HG02943 (cell line): ENCODE results near the gene BEX2.
"Not testable (repeated sequence)": the region's sequence is repeated elsewhere in the genome, so short reads cannot be mapped to it uniquely, and the experiment has no call there.

Experiments used
- ATAC-seq: cut with Tn5 transposase; IDR thresholded peaks from one replicate; pipeline ENCODE4 v1.9.1; 2021; ENCODE audit warnings: mild to moderate bottlenecking, low read depth, moderate library complexity; ENCODE audit not compliant: unreplicated experiment

BEX2 gene

DNA sequence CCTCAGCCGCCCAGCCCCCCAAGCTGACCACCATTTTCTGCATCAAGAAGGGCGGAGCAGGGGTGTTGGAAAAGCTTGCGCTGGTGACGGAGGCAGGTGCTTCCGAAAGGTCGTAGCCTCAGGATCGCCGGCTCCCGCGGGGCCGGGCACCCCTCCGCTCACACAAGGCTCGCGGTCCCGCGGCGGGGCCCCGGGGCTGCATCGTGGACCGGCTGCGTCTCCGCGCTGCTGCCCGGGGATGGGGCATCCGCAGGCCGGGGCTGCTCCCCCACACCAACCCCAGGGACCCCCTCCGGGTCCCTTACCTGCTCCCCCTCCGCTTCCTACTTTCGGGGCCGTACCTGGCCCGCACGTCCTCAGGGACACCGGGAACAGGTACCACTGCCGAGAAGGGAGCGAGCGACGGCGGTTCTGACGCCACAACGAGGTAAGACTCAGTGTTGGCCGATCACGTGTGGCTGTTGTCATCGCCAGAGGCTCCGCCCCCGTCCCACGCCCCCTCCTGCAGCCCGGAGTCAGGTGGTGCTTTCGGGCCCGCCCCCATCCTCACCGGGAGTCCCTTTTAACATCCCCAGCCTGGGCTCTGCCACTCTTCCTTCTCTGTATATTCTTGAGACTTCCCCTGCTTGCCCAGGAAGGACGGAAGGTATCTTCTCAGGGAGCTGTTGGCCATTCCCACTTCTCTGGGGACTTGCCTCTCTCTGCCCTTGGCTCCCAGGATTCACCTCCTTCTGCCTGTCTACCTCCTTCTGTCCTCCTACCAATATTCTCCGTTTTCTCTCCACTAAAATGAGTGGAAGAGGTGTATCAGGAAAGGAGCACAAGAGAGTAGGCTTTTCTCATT lies at the start of gene BEX2:
TSS of gene BEX2 (minus strand) at position 436 of the 844 bp plus-strand sequence. CDS start 1,014 bp downstream, outside the sequence.
- ATAC-seq, result peak; percentile 90

DNA sequence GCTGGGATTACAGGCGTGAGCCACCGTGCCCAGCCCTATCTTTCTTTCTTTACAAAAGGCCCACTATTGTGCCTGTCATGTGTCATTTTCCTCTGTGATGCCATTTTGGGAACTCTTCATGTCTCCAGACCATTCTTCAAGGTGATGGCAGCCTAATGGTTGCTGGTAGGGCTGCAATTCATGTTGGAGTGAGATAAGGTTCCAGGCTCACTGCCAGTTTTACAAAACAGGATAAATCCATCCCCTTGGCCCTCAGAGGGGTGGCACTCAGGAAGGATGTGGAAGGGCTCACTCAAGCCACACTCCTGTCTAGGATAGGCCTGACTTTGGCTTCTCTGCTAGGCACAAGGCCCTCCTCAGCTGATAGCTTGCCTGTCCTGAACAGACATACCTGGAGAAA lies 49.3 kb upstream of the BEX2 start:
- ATAC-seq, result no peak

DNA sequence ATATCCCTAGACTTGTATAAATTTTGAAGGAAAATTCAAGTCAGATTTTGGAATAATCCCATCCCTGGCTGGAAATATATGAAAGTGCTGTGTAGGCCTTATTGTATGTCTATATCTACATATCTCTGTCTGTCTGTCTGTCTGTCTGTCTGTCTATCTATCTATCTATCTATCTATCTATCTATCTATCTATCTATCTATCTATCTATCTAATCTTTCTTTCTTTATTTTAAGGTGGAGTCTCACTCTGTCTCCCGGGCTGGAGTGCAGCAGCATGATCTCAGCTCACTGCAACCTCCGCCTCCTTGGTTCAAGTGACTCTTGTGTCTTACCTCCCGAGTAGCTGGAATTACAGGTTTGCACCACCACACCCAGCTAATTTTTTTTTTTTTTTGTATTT lies 48.8 kb upstream of the BEX2 start:
- not testable (repeated sequence) for ATAC-seq

DNA sequence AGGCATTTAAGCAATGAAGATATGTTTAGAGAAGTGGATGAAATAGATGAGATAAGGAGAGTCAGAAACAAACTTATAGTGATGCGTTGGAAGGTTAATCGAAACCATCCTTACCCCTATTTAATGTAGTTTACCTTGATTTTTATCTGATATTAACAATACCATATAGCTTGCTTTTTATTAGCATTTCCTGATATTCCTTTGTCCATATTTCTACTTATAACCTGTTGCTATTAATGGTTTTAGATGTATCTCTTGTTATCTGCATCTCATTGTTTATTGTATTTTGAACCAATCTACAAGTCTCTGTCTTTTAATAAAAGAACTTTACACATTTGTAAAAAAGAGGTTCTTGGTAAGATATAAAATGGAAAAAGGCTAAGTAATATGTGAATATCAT lies 47.1 kb upstream of the BEX2 start:
- no peak for ATAC-seq

DNA sequence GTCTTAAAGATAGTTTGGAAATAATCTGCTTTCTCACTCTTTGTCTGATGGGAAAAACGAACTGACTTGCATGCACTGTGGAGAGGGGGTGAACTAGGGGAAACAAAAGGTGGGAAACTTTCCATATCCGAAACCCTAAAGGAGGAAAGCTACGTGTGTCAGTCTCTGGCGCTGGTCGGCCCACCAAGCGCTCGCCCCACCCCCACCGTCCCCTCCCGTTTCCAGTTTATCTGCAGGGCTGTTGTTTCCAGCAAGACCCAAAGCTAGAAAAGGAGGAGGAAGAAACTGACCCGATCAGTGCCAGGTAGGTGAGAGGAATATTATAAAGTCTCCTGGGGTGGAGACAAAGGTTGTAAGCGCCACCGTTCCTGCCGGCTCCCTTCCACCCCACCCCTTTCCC lies 46.1 kb upstream of the BEX2 start:
- no peak for ATAC-seq

DNA sequence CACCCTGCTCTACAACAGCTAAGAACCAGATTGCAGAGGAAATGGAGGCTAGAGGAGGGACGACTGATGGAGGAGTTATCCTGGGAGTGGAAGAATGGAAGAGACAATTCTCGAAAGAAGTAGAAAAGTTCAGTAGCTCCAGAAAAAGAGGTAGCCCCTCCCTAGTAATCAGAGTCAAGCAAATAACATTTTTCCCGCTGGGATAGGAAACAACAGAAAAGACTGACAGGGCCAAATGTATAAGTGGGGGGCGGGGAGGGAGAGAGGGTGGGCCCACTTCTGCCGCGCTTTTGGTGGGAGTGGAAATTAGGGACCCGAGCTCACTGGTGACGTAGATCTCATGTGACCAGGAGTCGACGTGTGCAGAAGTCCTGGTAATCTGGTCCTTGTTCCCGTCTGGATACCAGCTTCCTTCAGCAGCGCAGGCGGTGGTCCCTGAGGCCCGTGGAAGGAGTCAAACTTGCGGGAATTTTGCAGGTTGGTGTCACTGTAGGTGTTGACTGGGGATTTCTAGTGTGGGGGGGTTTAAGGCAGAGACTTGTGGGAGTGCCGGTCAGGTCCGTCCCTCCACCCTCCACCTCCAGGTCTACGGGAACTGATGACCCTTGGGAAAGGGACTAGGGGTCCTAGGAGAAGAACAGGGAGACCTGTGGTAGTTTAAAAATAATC lies 45.5 kb upstream of the BEX2 start, which contains the start of gene TCEAL9:
TSS of gene TCEAL9 (plus strand) at position 377 of the 669 bp plus-strand sequence. CDS start 1,179 bp downstream, outside the sequence.
- no peak for ATAC-seq

DNA sequence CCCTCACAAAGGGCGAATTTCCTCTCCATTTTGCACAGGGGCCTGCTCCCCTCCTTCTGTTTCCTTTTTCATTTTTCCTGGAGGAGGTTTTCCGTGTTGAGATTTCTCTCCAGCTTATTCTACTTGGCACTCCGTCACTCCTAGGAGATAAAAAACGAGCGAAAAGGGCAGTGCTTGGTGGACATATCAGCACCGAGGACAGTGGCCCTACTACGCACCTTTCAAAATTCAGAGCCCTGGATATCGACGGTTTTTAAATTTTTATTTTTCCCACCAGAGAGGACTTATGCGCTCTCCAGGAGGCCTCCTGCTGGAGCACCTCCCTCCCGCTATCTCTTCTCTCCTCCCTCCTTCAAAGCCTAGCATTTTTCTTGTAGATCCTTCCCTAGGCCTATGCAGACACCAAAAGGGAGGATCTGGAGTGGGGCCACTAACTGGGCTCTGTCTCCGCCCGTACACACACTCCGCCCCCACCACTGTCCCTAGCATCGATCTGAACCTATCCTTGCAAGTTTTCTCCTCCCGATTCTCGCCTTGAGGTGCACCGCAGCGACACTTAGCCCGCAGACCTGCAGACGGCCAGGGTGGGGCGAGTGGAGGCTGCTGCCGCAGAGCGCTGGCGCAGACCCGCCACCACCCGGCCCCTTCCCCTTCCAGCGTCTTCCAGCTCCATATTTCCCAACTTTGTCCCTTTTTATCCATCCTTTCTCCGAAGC lies 37.0 kb upstream of the BEX2 start:
- ATAC-seq, result no peak

DNA sequence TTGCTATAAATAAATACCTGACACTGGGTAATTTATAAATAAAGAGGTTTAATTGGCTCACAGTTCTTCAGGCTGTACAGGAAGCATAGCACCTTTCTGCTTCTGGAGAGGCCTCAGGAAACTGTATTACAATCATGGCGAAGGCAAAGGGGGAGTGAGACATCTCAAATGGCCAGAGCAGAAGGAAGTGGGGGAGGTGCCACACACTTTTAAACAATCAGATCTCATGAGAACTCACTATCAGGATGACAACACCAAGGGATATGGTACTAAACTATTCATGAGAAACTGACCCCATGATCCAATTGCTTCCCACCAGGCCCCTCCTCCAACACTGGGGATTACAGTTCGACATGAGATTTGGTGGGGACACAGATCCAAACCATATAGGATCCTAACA lies 33.8 kb upstream of the BEX2 start:
- ATAC-seq, result no peak

DNA sequence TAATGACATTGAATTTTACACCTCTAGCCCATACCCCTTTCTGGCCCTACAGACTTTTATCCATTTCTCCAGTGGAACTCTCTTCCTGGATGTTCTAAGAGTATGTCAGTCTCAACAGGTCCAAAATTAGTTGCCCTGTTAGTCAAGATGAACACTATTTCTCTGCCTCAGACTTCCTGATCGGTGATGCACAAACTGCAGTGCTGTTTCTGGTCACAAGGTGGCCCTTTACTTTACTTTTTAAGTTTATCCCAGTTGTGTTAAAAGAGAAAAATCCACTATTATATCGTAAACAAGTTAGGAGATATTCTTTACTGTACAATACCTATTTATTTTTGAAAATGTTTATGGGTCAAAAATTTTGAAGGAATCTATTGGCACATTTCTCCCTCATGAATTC lies 32.3 kb upstream of the BEX2 start:
- no peak for ATAC-seq

DNA sequence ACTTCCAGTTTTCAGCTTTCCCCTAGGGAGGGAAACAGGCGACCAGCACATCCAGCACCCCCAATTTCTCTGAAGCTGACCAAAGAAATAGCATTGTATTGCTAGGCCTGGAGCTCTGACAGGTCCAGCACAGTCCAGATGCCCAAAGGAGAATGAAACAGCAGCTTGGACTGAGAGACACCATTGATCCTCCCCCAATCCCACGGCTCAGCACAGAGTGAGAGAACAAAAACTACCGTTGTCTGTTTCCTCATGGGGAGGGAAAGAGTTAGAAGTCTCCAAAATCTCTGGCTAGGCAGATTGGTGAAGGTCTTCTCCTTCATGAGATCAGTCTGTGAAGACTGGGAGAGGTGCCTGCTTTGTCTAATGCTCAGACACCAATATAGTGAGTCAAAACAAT lies 27.9 kb upstream of the BEX2 start:
- ATAC-seq, result no peak

DNA sequence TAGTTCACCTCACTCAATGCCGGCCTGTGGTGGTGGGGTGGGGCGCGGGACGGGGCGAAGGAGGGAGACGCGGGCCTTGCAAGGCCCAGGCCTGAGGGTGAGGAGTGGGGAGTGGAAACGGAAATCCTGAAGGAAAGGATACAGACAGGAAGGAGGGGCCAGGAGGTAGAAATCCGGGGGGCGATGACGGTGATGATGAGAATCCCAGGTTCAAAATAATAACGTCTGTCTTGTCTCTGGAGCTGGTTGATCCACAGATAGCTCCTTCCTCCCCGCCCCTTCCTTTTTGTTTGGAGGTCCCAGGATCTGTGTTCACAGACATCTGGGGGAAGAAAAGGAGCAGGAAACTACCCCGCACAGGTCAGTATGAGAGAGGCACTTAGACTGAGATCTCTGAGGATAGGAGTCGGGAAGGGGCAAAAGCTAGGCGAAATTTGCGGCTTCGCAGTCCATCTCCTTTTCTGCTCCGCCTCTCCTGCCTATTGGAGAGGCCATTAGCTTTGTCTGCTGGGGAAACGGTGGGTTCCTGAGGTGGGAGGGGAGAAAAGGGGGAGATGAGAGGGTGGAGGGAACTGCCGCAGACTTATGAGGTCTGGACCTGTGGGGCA lies 20.0 kb upstream of the BEX2 start:
- ATAC-seq, result no peak

DNA sequence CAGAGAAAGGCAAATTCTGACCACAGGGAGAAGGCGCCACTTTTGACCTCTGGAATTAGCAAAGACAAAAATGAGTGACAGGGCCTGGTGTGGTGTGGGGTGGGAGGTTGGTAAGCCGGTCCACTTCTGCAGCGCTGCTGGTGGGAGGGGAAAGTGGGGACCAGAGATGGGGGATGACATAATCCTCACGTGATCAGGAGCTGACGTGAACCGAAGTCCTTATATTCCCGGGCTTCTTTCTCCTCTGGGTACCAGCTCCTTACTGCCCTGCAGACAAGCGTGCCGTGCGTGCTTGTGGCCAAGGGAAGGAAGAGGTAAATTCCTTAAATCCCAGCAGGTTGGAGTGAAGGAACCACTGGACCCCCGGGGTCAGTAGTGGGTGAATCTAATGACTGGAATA lies 19.2 kb upstream of the BEX2 start, which contains the start of gene TCEAL7:
TSS of gene TCEAL7 (plus strand) at position 249 of the 400 bp plus-strand sequence. CDS start 1,165 bp downstream, outside the sequence.
- no peak for ATAC-seq

DNA sequence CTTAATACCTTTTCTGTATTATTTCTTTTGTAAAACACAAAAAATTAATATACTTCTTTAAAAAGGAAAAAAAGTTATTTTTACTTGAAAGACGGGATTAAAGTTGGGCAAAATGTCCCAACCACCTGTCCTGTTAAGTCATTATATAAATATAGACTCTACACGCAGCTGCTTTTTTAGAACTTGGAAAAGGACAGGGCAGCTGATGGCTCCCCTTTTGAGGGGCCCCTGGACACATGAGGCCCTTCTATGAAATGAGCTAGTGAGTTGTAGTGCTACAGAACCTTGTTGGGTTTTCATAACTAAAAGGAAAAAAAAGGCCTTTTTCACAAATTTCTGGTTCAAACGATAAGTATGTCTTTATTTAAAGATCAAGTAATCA lies 600 bp upstream of the BEX2 start:
- no peak for ATAC-seq

DNA sequence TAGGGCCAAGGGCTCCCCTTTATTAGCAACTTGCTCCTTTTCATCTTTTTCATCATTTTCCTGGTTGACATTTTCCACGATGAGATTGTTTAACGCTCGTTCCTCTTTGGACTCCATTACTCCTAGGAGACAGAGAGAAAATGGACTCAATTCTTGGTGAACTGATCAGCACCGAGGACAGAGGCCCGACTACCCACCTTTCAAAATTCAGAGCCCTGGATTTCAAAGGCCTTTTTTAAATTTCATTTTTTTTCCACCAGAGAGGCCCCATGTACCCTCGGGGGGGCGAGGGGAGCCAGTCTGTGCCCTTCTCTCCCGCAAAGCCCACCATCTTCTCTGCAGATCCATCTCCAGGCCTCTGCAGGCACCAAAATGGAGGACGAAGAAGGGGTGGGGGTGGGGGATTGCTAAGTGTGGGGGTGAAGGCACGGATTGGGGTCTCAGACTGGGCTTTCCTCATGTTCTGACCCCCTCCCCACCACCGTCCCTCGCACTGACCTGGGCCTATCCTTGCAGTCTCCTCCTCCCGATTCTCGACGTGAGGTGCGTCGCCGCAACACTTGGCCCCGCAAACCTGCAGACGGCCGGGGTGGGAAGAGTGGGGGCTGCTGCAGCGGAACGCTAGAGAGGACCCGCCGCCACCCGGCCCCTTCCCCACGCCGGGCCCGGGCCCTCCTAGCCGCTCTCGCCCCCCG lies 783 bp downstream of the BEX2 start:
- ATAC-seq, result no peak

DNA sequence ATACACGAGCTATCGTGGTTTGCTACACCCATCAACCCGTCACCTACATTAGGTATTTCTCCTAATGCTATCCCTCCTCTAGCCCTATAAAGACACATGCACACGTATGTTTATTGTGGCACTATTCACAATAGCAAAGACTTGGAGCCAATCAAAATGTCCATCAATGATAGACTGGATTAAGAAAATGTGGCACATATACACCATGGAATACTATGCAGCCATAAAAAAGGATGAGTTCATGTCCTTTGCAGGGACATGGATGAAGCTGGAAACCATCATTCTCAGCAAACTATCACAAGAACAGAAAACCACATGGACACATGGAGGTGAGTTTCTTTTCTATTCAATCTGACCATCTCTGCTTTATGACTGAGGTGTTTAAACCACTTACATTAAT lies 5.1 kb downstream of the BEX2 start:
- ATAC-seq, result not testable (repeated sequence)

DNA sequence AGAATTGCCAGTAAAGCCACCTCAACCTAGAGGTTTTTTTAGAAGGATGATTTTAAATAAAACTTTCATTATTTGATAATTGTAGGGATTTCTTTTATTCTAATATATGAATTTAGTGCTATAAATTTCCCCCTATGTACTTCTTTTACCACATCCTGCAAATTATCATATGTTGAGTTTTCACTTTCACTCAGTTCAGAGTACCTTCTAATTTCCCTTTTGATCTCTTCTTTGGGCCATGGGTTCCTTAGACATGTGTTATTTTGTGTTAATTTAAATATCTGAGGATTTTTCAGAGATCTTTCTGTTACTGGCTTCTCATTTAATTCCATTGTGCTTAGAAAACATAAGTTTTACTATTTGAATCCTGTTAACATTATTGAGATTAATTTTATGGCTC lies 6.1 kb downstream of the BEX2 start:
- ATAC-seq, result no peak

DNA sequence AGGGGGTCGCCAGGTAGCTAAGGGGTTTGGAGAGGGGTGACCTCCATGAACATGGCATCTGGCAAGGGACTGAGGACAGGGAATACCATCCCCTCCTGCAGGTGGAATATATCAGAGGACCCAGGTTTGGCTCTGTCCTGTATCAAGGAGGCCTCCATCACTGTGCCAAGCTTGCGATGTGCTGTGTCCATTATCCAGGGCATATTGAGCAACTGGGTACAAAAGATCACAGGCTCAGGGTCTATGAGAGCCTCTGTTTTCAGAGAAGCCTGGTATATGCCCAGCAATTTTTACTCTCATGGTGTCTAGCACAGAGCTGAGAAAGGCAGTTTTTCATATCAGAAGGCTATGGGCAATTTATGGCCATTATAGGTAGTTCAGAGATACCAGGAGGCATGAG lies 17.7 kb downstream of the BEX2 start:
- no peak for ATAC-seq

DNA sequence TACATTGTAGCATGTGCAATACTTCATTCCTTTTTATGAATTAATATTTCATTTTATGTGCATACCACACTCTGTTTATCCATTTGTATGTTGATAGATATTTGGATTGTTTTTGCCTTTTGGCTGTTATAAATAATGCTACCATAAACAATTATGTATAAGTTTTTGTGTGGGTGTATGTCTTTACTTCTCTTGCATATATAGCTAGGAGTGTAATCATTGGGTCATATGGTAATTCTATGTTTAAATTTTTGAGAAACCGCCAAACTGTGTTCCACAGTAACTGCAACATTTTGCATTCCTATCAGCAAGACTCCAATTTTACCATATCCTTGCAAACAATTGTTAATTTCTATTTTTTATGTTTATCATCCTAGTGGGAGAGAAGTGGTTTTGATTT lies 31.2 kb downstream of the BEX2 start:
- ATAC-seq, result no peak

DNA sequence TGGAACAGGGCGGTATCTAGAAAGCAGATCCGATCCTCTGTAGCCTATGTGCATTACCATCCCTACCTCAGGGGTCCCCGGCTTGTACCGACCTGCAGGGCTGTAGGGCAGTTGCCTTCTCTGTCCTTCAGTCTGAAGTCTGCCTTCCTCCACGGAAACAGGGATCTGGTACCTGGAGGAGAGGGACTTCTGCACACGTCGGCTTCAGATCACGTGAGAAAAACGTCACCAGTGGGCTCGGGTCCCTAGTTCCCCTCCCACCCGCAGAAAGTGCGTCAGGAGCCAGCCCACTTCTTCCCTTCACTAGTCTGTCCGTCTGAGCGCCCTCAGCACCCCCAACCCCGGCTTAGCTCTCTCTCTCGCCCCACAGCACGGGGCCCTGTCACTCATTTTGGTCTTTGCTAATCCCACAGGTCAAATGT lies 34.2 kb downstream of the BEX2 start, which contains the start of gene TCEAL5:
TSS of gene TCEAL5 (minus strand) at position 170 of the 422 bp plus-strand sequence. CDS start 2,187 bp downstream, outside the sequence.
- no peak for ATAC-seq
